ENCODE data around the gene NOL9. TPM values are rescaled to one million over a fixed set of nuclear protein-coding genes. Genes with fewer than 3 reads are reported as not detected.

Gene NOL9
- total and polyA plus RNA-seq, 4 experiments from 2014 or later: 12.7 to 60.9 (median 46.3) TPM

DNA sequence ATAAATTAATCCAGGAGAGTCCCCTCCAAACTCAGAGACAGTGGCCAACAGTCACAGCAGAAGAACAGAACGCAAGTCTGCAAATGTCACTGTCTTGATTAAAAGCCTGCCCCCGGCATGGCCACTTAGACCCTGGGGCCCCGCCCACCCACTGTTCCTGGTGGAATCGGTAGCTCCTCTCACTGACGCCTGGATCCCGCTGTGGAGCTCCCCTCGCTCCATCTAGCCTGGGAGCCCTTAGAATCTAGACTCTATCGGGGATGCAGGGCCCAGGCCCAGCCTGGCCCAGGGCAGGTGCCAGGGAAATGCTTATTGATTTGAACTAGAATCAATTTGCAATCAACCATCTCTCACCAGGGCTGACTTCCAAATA, 41.4 kb downstream of the NOL9 start:
- no peak overlapping the region for H3K27ac Mint-ChIP-seq
- Histone ChIP-seq H3K9me3 (ENCODE audit: control insufficient read depth in 1 of 2, low read length in 2 of 2) (no peaks in the 10 kb centered on the region), H3K4me1 (ENCODE audit: insufficient read depth, low read length) (no peaks in the 10 kb centered on the region), H3K36me3 (ENCODE audit: insufficient read depth, low read length) (no peaks in the 10 kb centered on the region), H3K27me3 (ENCODE audit: insufficient read depth, low read length) (no peaks in the 10 kb centered on the region), H3K27ac (ENCODE audit: low read depth, low read length) (no peak overlapping the region), H3K4me3 (ENCODE audit: low read length in 2 of 2) (no peak overlapping the region)
- no peaks in the 10 kb centered on the region for H3K4me1 Mint-ChIP-seq
- intact Hi-C loops (cut with micrococcal nuclease): no loop called here
- no peaks in the 10 kb centered on the region for H3K36me3 Mint-ChIP-seq
- ChIA-PET POLR2A (ENCODE audit: partially characterized antibody) (no interaction called here), CTCF (ENCODE audit: partially characterized antibody) (interaction anchor here (1.1 kb wide), 1 partner anchor 10 kb away, joined by 3 read pairs; no protein-coding TSS in a partner anchor)
- no peaks in the 10 kb centered on the region for H3K9me3 Mint-ChIP-seq
- DNase-seq: no peak
- H3K4me3 Mint-ChIP-seq: no peak overlapping the region
- no peaks in the 10 kb centered on the region for H3K27me3 Mint-ChIP-seq

GRCh38 chr1:6512245-6512907, 41.9 kb downstream of the NOL9 start:
- Mint-ChIP-seq H3K36me3 (no peaks in the 10 kb centered on the region), H3K4me3 (no peak overlapping the region), H3K9me3 (no peaks in the 10 kb centered on the region), H3K27me3 (no peaks in the 10 kb centered on the region), H3K27ac (no peak overlapping the region), H3K4me1 (no peaks in the 10 kb centered on the region)
- Histone ChIP-seq H3K27ac (ENCODE audit: low read depth, low read length) (no peak overlapping the region), H3K4me3 (ENCODE audit: low read length in 2 of 2) (no peak overlapping the region), H3K9me3 (ENCODE audit: control insufficient read depth in 1 of 2, low read length in 2 of 2) (no peaks in the 10 kb centered on the region), H3K4me1 (ENCODE audit: insufficient read depth, low read length) (no peaks in the 10 kb centered on the region), H3K36me3 (ENCODE audit: insufficient read depth, low read length) (no peaks in the 10 kb centered on the region), H3K27me3 (ENCODE audit: insufficient read depth, low read length) (no peaks in the 10 kb centered on the region)
- POLR2A ChIA-PET (ENCODE audit: partially characterized antibody): no interaction called here
- no peak for DNase-seq
- intact Hi-C loops (cut with micrococcal nuclease): no loop called here
- CTCF ChIA-PET (ENCODE audit: partially characterized antibody): interaction anchor here (1.1 kb wide), 1 partner anchor 11 kb away, joined by 3 read pairs; no protein-coding TSS in a partner anchor

- Mint-ChIP-seq H3K36me3 (no peaks in the 10 kb centered on the region), H3K27me3 (peaks cover 0 to 5% of the 10 kb centered on the region in 2 donors), H3K27ac (no peak overlapping the region), H3K9me3 (no peaks in the 10 kb centered on the region), H3K4me3 (no peak overlapping the region), H3K4me1 (no peaks in the 10 kb centered on the region)
- Histone ChIP-seq H3K36me3 (ENCODE audit: insufficient read depth, low read length) (no peaks in the 10 kb centered on the region), H3K9me3 (ENCODE audit: control insufficient read depth in 1 of 2, low read length in 2 of 2) (no peaks in the 10 kb centered on the region), H3K27ac (ENCODE audit: low read depth, low read length) (no peak overlapping the region), H3K4me3 (ENCODE audit: low read length in 2 of 2) (no peak overlapping the region), H3K4me1 (ENCODE audit: insufficient read depth, low read length) (no peaks in the 10 kb centered on the region), H3K27me3 (ENCODE audit: insufficient read depth, low read length) (no peaks in the 10 kb centered on the region)
- ChIA-PET POLR2A (ENCODE audit: partially characterized antibody) (no interaction called here), CTCF (ENCODE audit: partially characterized antibody) (no interaction called here)
- intact Hi-C loops (cut with micrococcal nuclease): no loop called here
- DNase-seq: no peak
These were observed 42.6 kb downstream of the NOL9 start for GRCh38 chr1:6511561-6512244.

DNA sequence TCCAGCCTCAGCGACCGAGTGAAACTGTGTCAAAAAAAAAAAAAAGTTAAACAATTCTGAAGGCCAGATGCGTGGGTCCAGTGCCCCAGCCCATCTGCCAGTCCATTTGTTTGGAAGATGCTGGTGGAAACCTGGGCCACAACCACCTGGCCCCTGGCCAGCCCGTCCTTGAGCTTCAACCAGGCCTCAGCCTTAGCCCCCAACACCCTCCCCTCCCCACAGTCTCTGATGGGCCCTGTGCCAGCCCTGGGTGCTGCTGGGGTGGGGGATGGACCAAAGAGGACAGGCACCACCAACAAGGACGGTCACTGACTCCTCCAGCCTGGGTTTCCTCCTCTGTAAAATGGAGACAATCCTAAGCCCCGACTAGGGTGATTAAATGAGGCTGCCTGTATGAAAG, 43.3 kb downstream of the NOL9 start:
- no peak overlapping the region for H3K4me3 ChIP-seq (ENCODE audit: low read length in 2 of 2)
- no peaks in the 10 kb centered on the region for H3K4me1 ChIP-seq (ENCODE audit: insufficient read depth, low read length)
- intact Hi-C loops (cut with micrococcal nuclease): no loop called here
- H3K36me3 ChIP-seq (ENCODE audit: insufficient read depth, low read length): no peaks in the 10 kb centered on the region
- CTCF ChIA-PET (ENCODE audit: partially characterized antibody): no interaction called here
- no peak for DNase-seq
- Mint-ChIP-seq H3K9me3 (no peaks in the 10 kb centered on the region), H3K36me3 (no peaks in the 10 kb centered on the region), H3K27ac (no peak overlapping the region), H3K4me1 (no peaks in the 10 kb centered on the region), H3K27me3 (peaks cover 0 to 5% of the 10 kb centered on the region in 2 donors), H3K4me3 (no peak overlapping the region)
- H3K27me3 ChIP-seq (ENCODE audit: insufficient read depth, low read length): no peaks in the 10 kb centered on the region
- H3K27ac ChIP-seq (ENCODE audit: low read depth, low read length): no peak overlapping the region
- POLR2A ChIA-PET (ENCODE audit: partially characterized antibody): no interaction called here
- H3K9me3 ChIP-seq (ENCODE audit: control insufficient read depth in 1 of 2, low read length in 2 of 2): no peaks in the 10 kb centered on the region

DNA sequence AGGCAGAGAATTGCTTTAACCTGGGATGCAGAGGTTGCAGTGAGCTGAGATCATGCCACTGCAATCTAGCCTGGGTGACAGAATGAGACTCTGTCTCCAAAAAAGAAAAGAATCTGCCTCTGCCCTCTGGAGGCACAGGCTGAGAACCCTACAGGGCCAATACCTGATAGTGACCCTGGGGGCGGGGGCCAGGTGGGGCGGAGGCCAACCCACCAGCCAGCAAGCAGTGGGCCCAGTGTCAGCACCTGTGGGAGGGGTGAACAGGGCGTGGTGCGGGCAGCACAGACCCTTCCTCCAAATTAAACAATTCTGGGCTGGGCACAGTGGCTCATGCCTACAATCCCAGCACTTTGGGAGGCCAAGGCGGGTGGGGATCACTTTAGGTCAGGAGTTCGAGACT, 43.8 kb downstream of the NOL9 start:
- intact Hi-C loops (cut with micrococcal nuclease): no loop called here
- ChIA-PET POLR2A (ENCODE audit: partially characterized antibody) (no interaction called here), CTCF (ENCODE audit: partially characterized antibody) (no interaction called here)
- H3K36me3 Mint-ChIP-seq: no peaks in the 10 kb centered on the region
- peak overlapping the region in 1 of 7 donors; percentile 25 for H3K27ac Mint-ChIP-seq
- Histone ChIP-seq H3K36me3 (ENCODE audit: insufficient read depth, low read length) (no peaks in the 10 kb centered on the region), H3K4me3 (ENCODE audit: low read length in 2 of 2) (no peak overlapping the region), H3K4me1 (ENCODE audit: insufficient read depth, low read length) (no peaks in the 10 kb centered on the region), H3K27ac (ENCODE audit: low read depth, low read length) (no peak overlapping the region), H3K27me3 (ENCODE audit: insufficient read depth, low read length) (no peaks in the 10 kb centered on the region), H3K9me3 (ENCODE audit: control insufficient read depth in 1 of 2, low read length in 2 of 2) (no peaks in the 10 kb centered on the region)
- H3K4me3 Mint-ChIP-seq: no peak overlapping the region
- no peaks in the 10 kb centered on the region for H3K4me1 Mint-ChIP-seq
- H3K9me3 Mint-ChIP-seq: no peaks in the 10 kb centered on the region
- DNase-seq: no peak
- peaks cover 0 to 5% of the 10 kb centered on the region in 2 donors for H3K27me3 Mint-ChIP-seq

- Histone ChIP-seq H3K36me3 (ENCODE audit: insufficient read depth, low read length) (no peaks in the 10 kb centered on the region), H3K4me3 (ENCODE audit: low read length in 2 of 2) (no peak overlapping the region), H3K27me3 (ENCODE audit: insufficient read depth, low read length) (no peaks in the 10 kb centered on the region), H3K4me1 (ENCODE audit: insufficient read depth, low read length) (no peaks in the 10 kb centered on the region), H3K27ac (ENCODE audit: low read depth, low read length) (no peak overlapping the region), H3K9me3 (ENCODE audit: control insufficient read depth in 1 of 2, low read length in 2 of 2) (no peaks in the 10 kb centered on the region)
- Mint-ChIP-seq H3K27me3 (peaks cover 0 to 5% of the 10 kb centered on the region in 2 donors), H3K27ac (no peak overlapping the region), H3K4me3 (no peak overlapping the region), H3K9me3 (no peaks in the 10 kb centered on the region), H3K36me3 (no peaks in the 10 kb centered on the region), H3K4me1 (no peaks in the 10 kb centered on the region)
- no peak for DNase-seq
- intact Hi-C loops (cut with micrococcal nuclease): no loop called here
- ChIA-PET POLR2A (ENCODE audit: partially characterized antibody) (no interaction called here), CTCF (ENCODE audit: partially characterized antibody) (no interaction called here)
These were observed 44.4 kb downstream of the NOL9 start for GRCh38 chr1:6509919-6510291.

DNA sequence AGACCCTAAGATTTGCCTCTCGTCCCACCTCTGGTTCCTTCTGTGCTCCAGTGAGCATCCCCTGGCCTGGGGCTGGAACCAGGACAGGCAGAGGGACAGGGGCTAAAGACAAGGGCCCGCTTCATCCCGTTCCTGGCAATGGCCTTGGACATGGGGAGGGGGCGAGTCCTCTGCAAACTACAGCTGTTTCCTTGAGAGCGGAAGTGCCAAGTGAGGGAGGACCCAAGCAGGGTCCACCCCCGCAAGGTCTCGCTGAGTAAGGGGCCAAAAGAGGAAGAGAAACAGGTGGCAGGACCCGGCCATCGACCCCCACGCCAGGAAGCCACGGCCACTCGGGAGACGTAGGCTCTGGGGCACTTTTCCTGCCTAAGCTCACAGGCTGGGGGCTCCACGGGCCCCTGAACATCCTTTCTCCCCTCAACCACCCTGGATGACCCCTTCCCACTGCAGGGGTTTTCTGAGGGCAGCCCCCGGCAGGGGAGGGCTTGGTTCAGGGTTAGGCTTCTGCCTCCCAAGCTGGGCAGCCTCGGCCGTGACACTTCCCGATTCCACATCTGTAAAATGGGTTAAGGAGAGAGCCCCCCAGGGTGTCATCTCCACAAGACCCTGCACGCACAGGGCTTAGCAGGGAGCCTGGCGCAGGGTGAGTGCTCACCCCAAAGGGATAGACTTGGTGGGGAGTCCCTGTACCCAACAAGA, 44.9 kb downstream of the NOL9 start:
- Histone ChIP-seq H3K9me3 (ENCODE audit: control insufficient read depth in 1 of 2, low read length in 2 of 2) (no peaks in the 10 kb centered on the region), H3K36me3 (ENCODE audit: insufficient read depth, low read length) (no peaks in the 10 kb centered on the region), H3K4me1 (ENCODE audit: insufficient read depth, low read length) (no peaks in the 10 kb centered on the region), H3K27ac (ENCODE audit: low read depth, low read length) (no peak overlapping the region), H3K27me3 (ENCODE audit: insufficient read depth, low read length) (no peaks in the 10 kb centered on the region), H3K4me3 (ENCODE audit: low read length in 2 of 2) (no peak overlapping the region)
- Mint-ChIP-seq H3K36me3 (no peaks in the 10 kb centered on the region), H3K27ac (no peak overlapping the region), H3K27me3 (peaks cover 0 to 5% of the 10 kb centered on the region in 2 donors), H3K4me3 (no peak overlapping the region), H3K9me3 (no peaks in the 10 kb centered on the region), H3K4me1 (no peaks in the 10 kb centered on the region)
- no peak for DNase-seq
- intact Hi-C loops (cut with micrococcal nuclease): no loop called here
- ChIA-PET CTCF (ENCODE audit: partially characterized antibody) (no interaction called here), POLR2A (ENCODE audit: partially characterized antibody) (no interaction called here)

Measured in CD4-positive, alpha-beta memory T cell (primary cell).